GM12873 (cell line): Measurements from ENCODE around the gene FMNL1.

Experiments
- TF ChIP-seq, protein P1 (sequence below): IDR thresholded peaks from 2 replicates; pipeline ENCODE4 v1.5.1; 2012; ENCODE audit warnings: low read depth, mild to moderate bottlenecking, moderate library complexity, low read length, control low read depth; ENCODE audit not compliant: insufficient read depth; ENCODE audit errors: missing control alignments

The FMNL1 gene

DNA sequence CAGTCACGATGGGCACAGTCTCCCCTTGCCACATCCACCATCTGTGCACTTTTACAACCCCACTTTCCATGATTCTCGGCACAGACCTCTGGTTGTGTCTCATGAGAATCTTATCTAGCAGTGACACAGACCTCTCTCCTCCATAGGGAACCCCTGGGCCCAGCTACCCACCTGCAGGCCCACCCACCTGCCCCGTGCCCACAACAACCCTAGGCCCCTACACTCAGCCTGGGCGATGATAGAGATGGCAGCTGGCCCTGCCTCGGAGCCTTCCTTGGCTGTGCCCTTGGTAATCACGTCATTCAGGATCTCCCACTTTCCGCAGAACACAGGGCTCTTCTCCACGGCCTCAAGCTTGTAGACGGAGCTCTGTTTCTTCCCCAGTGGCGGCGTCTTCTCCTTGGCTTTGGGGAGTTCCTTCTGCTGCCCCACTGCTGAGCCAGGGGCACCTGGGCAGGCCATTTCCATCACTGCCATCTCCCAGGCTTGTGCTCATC lies 68.6 kb downstream of the FMNL1 start:
- TF ChIP-seq, protein P1, sequence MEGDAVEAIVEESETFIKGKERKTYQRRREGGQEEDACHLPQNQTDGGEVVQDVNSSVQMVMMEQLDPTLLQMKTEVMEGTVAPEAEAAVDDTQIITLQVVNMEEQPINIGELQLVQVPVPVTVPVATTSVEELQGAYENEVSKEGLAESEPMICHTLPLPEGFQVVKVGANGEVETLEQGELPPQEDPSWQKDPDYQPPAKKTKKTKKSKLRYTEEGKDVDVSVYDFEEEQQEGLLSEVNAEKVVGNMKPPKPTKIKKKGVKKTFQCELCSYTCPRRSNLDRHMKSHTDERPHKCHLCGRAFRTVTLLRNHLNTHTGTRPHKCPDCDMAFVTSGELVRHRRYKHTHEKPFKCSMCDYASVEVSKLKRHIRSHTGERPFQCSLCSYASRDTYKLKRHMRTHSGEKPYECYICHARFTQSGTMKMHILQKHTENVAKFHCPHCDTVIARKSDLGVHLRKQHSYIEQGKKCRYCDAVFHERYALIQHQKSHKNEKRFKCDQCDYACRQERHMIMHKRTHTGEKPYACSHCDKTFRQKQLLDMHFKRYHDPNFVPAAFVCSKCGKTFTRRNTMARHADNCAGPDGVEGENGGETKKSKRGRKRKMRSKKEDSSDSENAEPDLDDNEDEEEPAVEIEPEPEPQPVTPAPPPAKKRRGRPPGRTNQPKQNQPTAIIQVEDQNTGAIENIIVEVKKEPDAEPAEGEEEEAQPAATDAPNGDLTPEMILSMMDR = no peak

GRCh38 chr17:45291171-45291805 lies 69.6 kb downstream of the FMNL1 start:
- TF ChIP-seq, protein P1 = no peak

DNA sequence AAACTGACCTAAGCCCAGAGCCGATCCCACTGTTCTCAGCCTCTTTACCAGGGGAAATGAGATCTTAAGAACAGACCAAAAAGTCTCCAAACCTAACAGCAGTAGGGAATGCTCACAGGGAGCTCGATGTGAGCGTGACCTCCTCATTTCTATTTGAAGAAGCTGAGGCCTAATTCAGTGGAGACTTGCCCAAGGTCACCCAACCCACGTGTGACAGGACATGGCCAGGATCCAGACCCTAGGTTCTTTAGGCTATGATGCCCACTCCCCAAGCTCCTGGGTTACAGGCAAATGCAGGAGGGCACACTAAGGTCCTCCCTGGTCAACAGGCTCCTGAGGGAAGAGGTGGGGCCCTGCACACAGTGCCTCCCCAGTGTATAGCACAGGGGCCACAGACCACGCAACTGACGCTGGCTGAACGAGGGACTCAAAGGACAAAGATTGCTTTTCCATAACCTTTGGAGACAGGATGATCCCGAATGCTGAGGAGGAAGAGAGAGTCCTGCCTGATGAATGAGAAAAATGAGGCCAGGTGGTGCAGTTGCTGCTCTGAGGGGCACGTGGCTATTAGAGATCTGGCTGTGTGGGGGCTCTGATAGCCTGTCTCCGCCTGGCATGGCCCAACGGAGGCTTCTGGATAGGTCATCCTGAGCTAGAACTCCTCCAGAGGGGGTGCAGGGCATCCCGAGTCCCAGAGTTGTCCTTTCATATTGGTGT lies 71.2 kb downstream of the FMNL1 start:
- TF ChIP-seq, protein P1 = no peak

DNA sequence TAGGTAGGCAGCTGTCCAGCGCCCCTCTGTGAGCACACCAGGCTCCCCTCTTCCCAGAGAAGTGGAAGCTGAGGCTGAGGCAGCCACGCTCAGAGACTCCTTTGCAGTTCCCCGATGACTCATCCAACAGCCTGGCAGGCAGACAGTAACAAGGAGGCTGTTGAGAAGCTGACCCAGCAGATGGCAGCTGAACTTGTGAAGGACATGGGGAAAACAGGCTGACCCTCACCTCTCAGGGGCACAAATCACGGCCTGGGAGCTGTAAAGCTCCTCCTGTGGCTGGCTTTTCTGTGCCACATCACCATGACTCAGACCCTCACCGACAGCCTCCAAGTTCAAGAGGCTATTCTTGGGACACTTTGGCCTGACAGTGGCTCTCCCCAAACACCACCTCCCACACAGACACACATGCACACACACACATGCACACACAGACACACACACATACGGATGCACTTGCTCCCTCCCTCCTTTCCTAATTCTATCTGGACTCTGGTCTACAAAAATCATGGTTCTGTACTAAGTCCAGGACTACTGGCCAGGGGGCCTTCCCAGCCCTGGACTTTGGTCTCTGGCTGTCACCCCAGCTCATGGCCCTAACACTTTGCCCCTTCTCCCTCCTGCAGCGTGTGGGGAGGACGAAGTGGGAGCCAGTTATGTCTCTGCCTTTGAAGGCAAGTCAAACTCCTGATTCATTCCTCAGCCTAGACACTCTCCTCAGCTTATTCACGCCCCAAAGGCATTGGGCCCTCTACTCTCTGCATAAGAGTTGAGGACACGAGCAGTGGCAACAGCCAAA lies 71.9 kb downstream of the FMNL1 start:
- TF ChIP-seq, protein P1 = no peak

- TF ChIP-seq, protein P1 = no peak
Measured at GRCh38 chr17:45294506-45294905, 72.8 kb downstream of the FMNL1 start.

- TF ChIP-seq, protein P1 = no peak
Measured at GRCh38 chr17:45296003-45296832, 74.5 kb downstream of the FMNL1 start.

DNA sequence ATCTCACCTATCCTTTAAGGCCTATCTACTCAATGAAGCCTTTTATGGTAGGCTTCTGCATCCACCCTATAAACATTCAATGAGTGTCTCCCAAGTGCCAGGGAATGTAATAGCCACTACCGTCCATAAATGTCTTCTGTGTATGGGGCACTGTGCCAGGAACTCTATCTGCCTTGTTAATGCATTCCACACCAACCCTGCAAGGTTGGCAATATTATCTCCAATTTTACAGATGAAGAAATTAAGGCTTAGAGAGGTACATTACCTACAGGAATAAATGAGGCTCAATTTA lies 75.1 kb downstream of the FMNL1 start:
- TF ChIP-seq, protein P1 = no peak
